Stimulated activated CD8-positive, alpha-beta memory T cell treated with anti-CD3 and anti-CD28 coated beads, Interleukin-2, amount 100 ng/mL, for 1 hour (primary cell): ENCODE results near the gene GPR17.

Experiments used
- DNase-seq, 2 donors: peaks; one replicate each; pipeline ENCODE4 v3.0.0-alpha.2; 2020; ENCODE audit warnings: low read depth in 2 of 2

The GPR17 gene

GRCh38 chr2:127641846-127642507 is 4.0 kb upstream of the GPR17 start:
- DNase-seq, result peak; percentile 6 to 21

- DNase-seq, result no peak
Observed at GRCh38 chr2:127642706-127643438, 3.1 kb upstream of the GPR17 start.

- no peak for DNase-seq
Observed at GRCh38 chr2:127643439-127644065, 2.4 kb upstream of the GPR17 start.

GRCh38 chr2:127644066-127645025 is 1.6 kb upstream of the GPR17 start:
- DNase-seq, result no peak

GRCh38 chr2:127645026-127645394 is 943 bp upstream of the GPR17 start:
- no peak for DNase-seq

GRCh38 chr2:127646487-127647241 is 711 bp downstream of the GPR17 start:
- no peak for DNase-seq

- DNase-seq, result no peak
Observed at GRCh38 chr2:127647242-127648190, 1.6 kb downstream of the GPR17 start.

GRCh38 chr2:127648321-127648720 is 2.4 kb downstream of the GPR17 start:
- no peak for DNase-seq

GRCh38 chr2:127649100-127649611 is 3.2 kb downstream of the GPR17 start:
- DNase-seq, result no peak

GRCh38 chr2:127649684-127650040 is 3.7 kb downstream of the GPR17 start:
- peak; percentile 73 to 74 for DNase-seq

GRCh38 chr2:127650041-127650784 is 4.3 kb downstream of the GPR17 start:
- no peak for DNase-seq

GRCh38 chr2:127650785-127651380 is 4.9 kb downstream of the GPR17 start:
- DNase-seq, result no peak

- no peak for DNase-seq
Observed at GRCh38 chr2:127651381-127651809, 5.4 kb downstream of the GPR17 start.

GRCh38 chr2:127651971-127652550 is 6.1 kb downstream of the GPR17 start:
- no peak for DNase-seq

GRCh38 chr2:127652786-127653357 is 6.9 kb downstream of the GPR17 start:
- no peak for DNase-seq

- no peak for DNase-seq
Observed at GRCh38 chr2:127653421-127654083, 7.6 kb downstream of the GPR17 start.

GRCh38 chr2:127654084-127654837 is 8.3 kb downstream of the GPR17 start:
- no peak for DNase-seq
